IMR-90 (cell line): Measurements from ENCODE around the gene CDADC1.

Source experiments
- CHD1 ChIP-seq: IDR thresholded peaks from 2 replicates; pipeline ENCODE4 v1.6.1; 2012; ENCODE audit warnings: low read depth, low read length, improper control_type of control experiment
- MXI1 ChIP-seq: IDR thresholded peaks from 2 replicates; pipeline ENCODE4 v1.6.1; 2012; ENCODE audit warnings: low read depth, mild to moderate bottlenecking, low read length, moderate library complexity, borderline replicate concordance
- POLR2A ChIP-seq: IDR thresholded peaks from 2 replicates; pipeline ENCODE4 v1.6.1; 2012; ENCODE audit warnings: mild to moderate bottlenecking, low read depth, low read length
- TF ChIP-seq, protein P1 (sequence below): conservative IDR thresholded peaks from 2 replicates; pipeline ENCODE4 v1.5.1; 2012; ENCODE audit warnings: mild to moderate bottlenecking, low read depth, low read length, improper control_type of control experiment

DNA sequence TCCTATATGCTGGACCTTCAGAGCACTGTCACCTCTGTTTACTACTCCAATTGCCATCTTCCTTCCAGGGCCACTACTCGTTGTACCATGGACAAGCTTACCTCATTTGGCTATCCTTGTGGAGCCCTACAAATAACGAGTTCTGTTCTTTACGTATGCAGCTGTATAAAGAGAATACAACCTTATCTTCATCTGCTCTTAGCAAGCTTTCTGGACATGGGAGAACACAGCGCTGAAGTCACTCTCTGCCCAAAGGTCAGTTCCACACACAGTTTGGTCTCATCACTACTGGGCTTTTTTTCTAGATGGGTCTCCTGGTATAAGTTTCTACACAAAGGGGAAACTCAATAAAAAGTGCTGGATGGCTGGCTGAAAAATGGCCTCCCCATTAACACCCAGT, 88.9 kb downstream of the CDADC1 start:
- TF ChIP-seq, protein P1, sequence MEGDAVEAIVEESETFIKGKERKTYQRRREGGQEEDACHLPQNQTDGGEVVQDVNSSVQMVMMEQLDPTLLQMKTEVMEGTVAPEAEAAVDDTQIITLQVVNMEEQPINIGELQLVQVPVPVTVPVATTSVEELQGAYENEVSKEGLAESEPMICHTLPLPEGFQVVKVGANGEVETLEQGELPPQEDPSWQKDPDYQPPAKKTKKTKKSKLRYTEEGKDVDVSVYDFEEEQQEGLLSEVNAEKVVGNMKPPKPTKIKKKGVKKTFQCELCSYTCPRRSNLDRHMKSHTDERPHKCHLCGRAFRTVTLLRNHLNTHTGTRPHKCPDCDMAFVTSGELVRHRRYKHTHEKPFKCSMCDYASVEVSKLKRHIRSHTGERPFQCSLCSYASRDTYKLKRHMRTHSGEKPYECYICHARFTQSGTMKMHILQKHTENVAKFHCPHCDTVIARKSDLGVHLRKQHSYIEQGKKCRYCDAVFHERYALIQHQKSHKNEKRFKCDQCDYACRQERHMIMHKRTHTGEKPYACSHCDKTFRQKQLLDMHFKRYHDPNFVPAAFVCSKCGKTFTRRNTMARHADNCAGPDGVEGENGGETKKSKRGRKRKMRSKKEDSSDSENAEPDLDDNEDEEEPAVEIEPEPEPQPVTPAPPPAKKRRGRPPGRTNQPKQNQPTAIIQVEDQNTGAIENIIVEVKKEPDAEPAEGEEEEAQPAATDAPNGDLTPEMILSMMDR, result no peak
- no peak for TF ChIP-seq CHD1
- no peak for TF ChIP-seq POLR2A
- no peak for TF ChIP-seq MXI1
